OCI-LY3 (cell line): Measurements from ENCODE around the gene SERGEF.

ENCODE experiments used
- EZH2phosphoT487 ChIP-seq: fragments of 200-600 bp; shearing (Covaris generic); IDR thresholded peaks from 2 replicates; pipeline ENCODE4 v1.6.1; 2018; ENCODE audit warnings: antibody characterized with exemption, mixed run types, low read depth
- TF ChIP-seq, protein P1 (sequence below): fragments of 200-600, 300-600 bp; sonication (generic); IDR thresholded peaks from 2 replicates; pipeline ENCODE4 v1.5.1; 2014; ENCODE audit warnings: antibody characterized with exemption, low read length, low read depth

DNA sequence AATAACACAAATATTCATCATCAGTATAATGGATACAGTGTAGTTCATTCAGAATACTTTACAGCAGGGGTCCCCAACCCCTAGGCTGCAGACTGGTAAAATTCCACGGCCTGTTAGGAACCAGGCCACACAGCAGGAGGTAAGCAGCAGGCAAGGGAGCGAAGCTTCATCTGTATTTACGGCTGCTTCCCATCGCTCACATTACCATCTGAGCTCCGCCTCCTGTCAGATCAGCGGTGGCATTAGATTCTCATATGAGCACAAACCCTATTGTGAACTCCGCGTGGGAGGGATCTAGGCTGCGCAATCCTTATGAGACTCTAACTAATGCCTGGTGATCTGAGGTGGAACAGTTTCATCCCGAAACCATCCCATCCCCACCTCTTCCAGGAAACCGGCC lies 125.1 kb downstream of the SERGEF start:
- TF ChIP-seq, protein P1, sequence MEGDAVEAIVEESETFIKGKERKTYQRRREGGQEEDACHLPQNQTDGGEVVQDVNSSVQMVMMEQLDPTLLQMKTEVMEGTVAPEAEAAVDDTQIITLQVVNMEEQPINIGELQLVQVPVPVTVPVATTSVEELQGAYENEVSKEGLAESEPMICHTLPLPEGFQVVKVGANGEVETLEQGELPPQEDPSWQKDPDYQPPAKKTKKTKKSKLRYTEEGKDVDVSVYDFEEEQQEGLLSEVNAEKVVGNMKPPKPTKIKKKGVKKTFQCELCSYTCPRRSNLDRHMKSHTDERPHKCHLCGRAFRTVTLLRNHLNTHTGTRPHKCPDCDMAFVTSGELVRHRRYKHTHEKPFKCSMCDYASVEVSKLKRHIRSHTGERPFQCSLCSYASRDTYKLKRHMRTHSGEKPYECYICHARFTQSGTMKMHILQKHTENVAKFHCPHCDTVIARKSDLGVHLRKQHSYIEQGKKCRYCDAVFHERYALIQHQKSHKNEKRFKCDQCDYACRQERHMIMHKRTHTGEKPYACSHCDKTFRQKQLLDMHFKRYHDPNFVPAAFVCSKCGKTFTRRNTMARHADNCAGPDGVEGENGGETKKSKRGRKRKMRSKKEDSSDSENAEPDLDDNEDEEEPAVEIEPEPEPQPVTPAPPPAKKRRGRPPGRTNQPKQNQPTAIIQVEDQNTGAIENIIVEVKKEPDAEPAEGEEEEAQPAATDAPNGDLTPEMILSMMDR = no peak
- TF ChIP-seq EZH2phosphoT487 = no peak
